Uterus (tissue), 2 donors: ENCODE results near the gene BLZF1.

Source experiments
- CTCF ChIP-seq, 4 experiments: fragments of 200-600 bp in 2 of 4; fragments of 450-650 bp in 2 of 4; sonication (generic) in 2 of 4; IDR thresholded peaks; one replicate each; pipeline ENCODE4 v1.5.1; 2016 to 2019; ENCODE audit warnings: antibody characterized with exemption in 4 of 4, mild to moderate bottlenecking in 2 of 4, moderate library complexity in 1 of 4
- POLR2A ChIP-seq, 2 donors: fragments of 450-650 bp; IDR thresholded peaks; one replicate each; pipeline ENCODE4 v1.6.1; 2016; ENCODE audit warnings: antibody characterized with exemption in 2 of 2, mild to moderate bottlenecking in 1 of 2, moderate library complexity in 1 of 2

- TF ChIP-seq CTCF (IDR thresholded peaks at IDR 0.05) (no peak), POLR2A (IDR thresholded peaks at IDR 0.05) (no peak)
Observed at GRCh38 chr1:169381162-169381561, 13.2 kb downstream of the BLZF1 start.
